Karpas-422 (cell line): ENCODE data around the gene TEKT5. TPM values are rescaled to one million over a fixed set of nuclear protein-coding genes. Genes with fewer than 3 reads are reported as not detected.

Experiments used
- DNase-seq: peaks from one replicate; pipeline ENCODE4 v3.0.0-alpha.2; 2015
- H2AFZ ChIP-seq: fragments of 200-600 bp; sonication (generic); 2 replicates; pipeline ENCODE4 v1.6.1; 2014; ENCODE audit warnings: antibody characterized with exemption, low read length, mixed read lengths
- H3K27ac ChIP-seq: fragments of 200-600 bp; sonication (generic); 2 replicates; pipeline ENCODE4 v1.5.1; 2014; ENCODE audit warnings: mild to moderate bottlenecking, low read length, moderate library complexity
- H3K27me3 ChIP-seq: fragments of 200-600 bp; sonication (generic); 2 replicates; pipeline ENCODE4 v1.6.1; 2014; ENCODE audit warnings: low read length, mixed read lengths
- H3K36me3 ChIP-seq: fragments of 200-600 bp; sonication (generic); 2 replicates; pipeline ENCODE4 v1.6.1; 2014; ENCODE audit warnings: low read length, mixed read lengths; ENCODE audit not compliant: insufficient read depth
- H3K4me1 ChIP-seq: fragments of 200-600 bp; sonication (generic); 2 replicates; pipeline ENCODE4 v1.6.1; 2014; ENCODE audit warnings: mild to moderate bottlenecking, low read length, mixed read lengths
- H3K4me2 ChIP-seq: fragments of 200-600 bp; sonication (generic); 2 replicates; pipeline ENCODE4 v1.6.1; 2014; ENCODE audit warnings: low read length, low read depth, mild to moderate bottlenecking; ENCODE audit not compliant: poor library complexity, severe bottlenecking
- H3K4me3 ChIP-seq: fragments of 200-600 bp; sonication (generic); 2 replicates; pipeline ENCODE4 v1.5.1; 2014; ENCODE audit warnings: mild to moderate bottlenecking, antibody characterized with exemption, low read length, mixed read lengths
- H3K79me2 ChIP-seq: fragments of 200-600 bp; sonication (generic); 2 replicates; pipeline ENCODE4 v1.6.1; 2014; ENCODE audit warnings: mild to moderate bottlenecking, low read length, mixed read lengths
- H3K9ac ChIP-seq: fragments of 200-600 bp; sonication (generic); 2 replicates; pipeline ENCODE4 v1.6.0; 2014; ENCODE audit warnings: low read length
- H3K9me2 ChIP-seq: fragments of 200-600 bp; sonication (generic), shearing (Covaris generic); replicated peaks from 2 replicates; pipeline ENCODE4 v1.6.0; 2014; ENCODE audit warnings: mild to moderate bottlenecking, low read length, moderate library complexity; ENCODE audit not compliant: insufficient read depth
- H3K9me3 ChIP-seq: fragments of 300-700, 200-600 bp; sonication (generic); 2 replicates; pipeline ENCODE4 v1.6.1; 2014; ENCODE audit warnings: low read length, mixed read lengths
- H4K20me1 ChIP-seq: fragments of 200-600 bp; sonication (generic); 2 replicates; pipeline ENCODE4 v1.6.1; 2014; ENCODE audit warnings: mild to moderate bottlenecking, antibody characterized with exemption, low read length, low read depth; ENCODE audit not compliant: insufficient read depth
- total RNA-seq: library from RNA; depleted of rRNA; stranded (reverse); fragments of >200 nt; shearing (Covaris generic); gene quantifications from 2 replicates; pipeline ENCODE4 v1.2.3, GENCODE V29; 2014; ENCODE audit warnings: low replicate concordance

TEKT5 gene
- total RNA-seq, 1 experiment from 2014 or later = 2.6 TPM

DNA sequence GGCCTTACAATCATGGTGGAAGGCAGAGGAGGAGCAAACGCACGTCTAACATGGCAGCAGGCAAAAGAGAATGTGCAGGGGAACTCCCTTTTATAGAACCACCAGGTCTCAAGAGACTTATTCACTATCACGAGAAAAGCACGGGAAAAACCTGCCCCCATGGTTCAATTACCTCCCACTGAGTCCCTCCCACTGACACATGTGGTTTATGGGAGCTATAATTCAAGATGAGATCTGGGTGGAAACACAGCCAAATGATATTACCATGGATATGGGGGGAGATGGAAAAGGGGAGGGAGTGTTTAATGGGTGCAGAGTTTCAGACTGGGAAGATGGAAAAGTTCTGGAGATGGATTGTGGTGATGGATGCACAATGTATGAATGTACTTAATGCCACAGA, 23.0 kb downstream of the TEKT5 start:
- Histone ChIP-seq H3K9me2 (no peaks in the 10 kb centered on the region), H3K4me2 (no peak overlapping the region), H3K4me1 (no peaks in the 10 kb centered on the region), H3K36me3 (no peaks in the 10 kb centered on the region), H3K27me3 (no peaks in the 10 kb centered on the region), H4K20me1 (no peaks in the 10 kb centered on the region), H3K9me3 (no peaks in the 10 kb centered on the region), H3K79me2 (no peaks in the 10 kb centered on the region), H2AFZ (no peak overlapping the region), H3K9ac (no peak overlapping the region), H3K4me3 (no peak overlapping the region), H3K27ac (no peak overlapping the region)
- no peak for DNase-seq

GRCh38 chr16:10669791-10670190, 24.9 kb downstream of the TEKT5 start:
- no peaks in the 10 kb centered on the region for H3K9me3 ChIP-seq
- H3K4me2 ChIP-seq = no peak overlapping the region
- no peak overlapping the region for H3K27ac ChIP-seq
- no peaks in the 10 kb centered on the region for H3K27me3 ChIP-seq
- H3K9me2 ChIP-seq = no peaks in the 10 kb centered on the region
- H3K4me3 ChIP-seq = no peak overlapping the region
- H3K79me2 ChIP-seq = no peaks in the 10 kb centered on the region
- H4K20me1 ChIP-seq = no peaks in the 10 kb centered on the region
- H3K9ac ChIP-seq = no peak overlapping the region
- DNase-seq = no peak
- H3K36me3 ChIP-seq = no peaks in the 10 kb centered on the region
- H2AFZ ChIP-seq = no peak overlapping the region
- H3K4me1 ChIP-seq = no peaks in the 10 kb centered on the region

DNA sequence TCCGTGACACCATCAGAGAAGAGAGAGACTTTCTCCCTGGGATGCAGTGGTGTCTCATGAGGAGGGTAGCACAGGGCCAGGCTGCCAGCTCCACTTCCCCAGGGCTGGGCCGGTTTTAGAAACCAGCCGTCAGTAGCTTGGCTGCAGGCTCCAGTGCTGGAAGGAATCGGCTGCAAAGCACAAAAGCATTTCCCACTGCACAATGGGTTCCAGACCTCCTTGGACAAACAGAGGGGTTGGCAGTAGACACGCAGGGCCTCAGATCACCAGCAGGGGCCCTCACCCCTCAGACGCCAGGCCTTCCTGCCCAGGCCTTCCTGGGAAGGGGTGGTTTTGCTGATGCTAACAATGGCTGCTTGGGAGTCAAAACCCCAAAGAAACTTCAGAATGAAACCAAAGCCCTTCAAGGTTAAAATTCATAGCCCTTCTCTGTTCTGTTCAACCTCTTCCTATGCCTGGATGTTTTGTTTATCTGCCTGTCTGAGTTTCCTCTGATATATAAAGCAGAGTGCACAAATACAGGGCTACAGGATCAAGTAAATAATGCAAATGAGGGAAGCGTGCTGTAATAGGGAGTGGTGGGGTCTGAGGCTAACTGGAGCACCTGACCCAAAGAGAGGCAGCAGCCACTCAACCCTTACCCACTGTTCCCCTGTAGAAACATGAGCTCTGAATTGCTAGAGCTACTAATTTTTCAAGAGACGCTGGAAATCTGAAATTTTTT, 26.2 kb downstream of the TEKT5 start:
- Histone ChIP-seq H3K4me3 (no peak overlapping the region), H4K20me1 (no peaks in the 10 kb centered on the region), H3K27ac (no peak overlapping the region), H3K9me3 (no peaks in the 10 kb centered on the region), H3K4me1 (no peaks in the 10 kb centered on the region), H3K79me2 (no peaks in the 10 kb centered on the region), H3K27me3 (no peaks in the 10 kb centered on the region), H3K9me2 (no peaks in the 10 kb centered on the region), H3K36me3 (no peaks in the 10 kb centered on the region), H2AFZ (no peak overlapping the region), H3K9ac (no peak overlapping the region), H3K4me2 (no peak overlapping the region)
- peak; percentile 67 for DNase-seq

DNA sequence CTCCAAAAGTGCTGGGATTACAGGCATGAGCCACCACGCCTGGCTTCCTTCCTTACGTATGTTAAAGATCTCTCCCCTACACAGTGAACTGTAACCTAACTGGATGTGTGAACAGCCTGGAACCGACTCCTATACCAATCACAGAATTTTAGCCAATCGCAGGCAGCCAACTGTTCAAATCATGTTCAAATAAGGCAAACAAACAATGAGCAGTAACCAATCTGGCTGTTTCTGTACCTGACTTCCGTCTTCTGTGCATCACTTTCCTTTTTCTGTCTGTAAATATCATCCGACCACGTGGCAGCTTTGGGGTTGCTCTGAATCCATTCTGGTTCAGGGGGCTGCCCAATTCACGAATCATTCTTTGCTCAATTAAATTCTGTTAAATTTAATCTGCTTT, 27.5 kb downstream of the TEKT5 start:
- no peak overlapping the region for H3K4me3 ChIP-seq
- H3K9ac ChIP-seq = no peak overlapping the region
- H3K36me3 ChIP-seq = no peaks in the 10 kb centered on the region
- no peaks in the 10 kb centered on the region for H3K9me3 ChIP-seq
- H3K9me2 ChIP-seq = no peaks in the 10 kb centered on the region
- H4K20me1 ChIP-seq = no peaks in the 10 kb centered on the region
- no peaks in the 10 kb centered on the region for H3K4me1 ChIP-seq
- H3K27ac ChIP-seq = no peak overlapping the region
- H3K4me2 ChIP-seq = no peak overlapping the region
- DNase-seq = no peak
- H3K79me2 ChIP-seq = no peaks in the 10 kb centered on the region
- no peak overlapping the region for H2AFZ ChIP-seq
- H3K27me3 ChIP-seq = no peaks in the 10 kb centered on the region

DNA sequence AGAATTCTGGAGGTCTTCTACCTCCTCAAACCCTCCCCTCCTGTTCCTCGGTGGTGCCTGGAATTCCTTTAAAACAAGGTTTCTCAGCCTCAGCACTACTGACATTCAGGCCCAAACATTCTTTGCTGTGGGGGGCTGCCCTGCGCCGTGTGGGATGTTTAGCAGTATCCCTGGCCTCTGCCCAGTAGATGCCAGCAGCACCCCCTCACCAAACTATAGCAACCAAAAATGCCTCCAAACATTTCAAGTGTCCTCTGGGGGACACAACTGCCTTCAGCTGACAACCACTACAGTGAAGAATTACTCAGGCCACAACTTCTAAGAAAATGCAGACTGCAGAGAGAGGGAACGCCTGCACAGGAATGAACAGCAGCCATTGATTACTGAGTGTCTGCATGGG, 28.4 kb downstream of the TEKT5 start:
- no peak for DNase-seq
- no peak overlapping the region for H2AFZ ChIP-seq
- no peaks in the 10 kb centered on the region for H4K20me1 ChIP-seq
- no peak overlapping the region for H3K9ac ChIP-seq
- H3K9me3 ChIP-seq = no peaks in the 10 kb centered on the region
- H3K79me2 ChIP-seq = no peaks in the 10 kb centered on the region
- H3K27ac ChIP-seq = no peak overlapping the region
- no peaks in the 10 kb centered on the region for H3K36me3 ChIP-seq
- no peak overlapping the region for H3K4me2 ChIP-seq
- H3K4me1 ChIP-seq = no peaks in the 10 kb centered on the region
- H3K9me2 ChIP-seq = no peaks in the 10 kb centered on the region
- H3K27me3 ChIP-seq = no peaks in the 10 kb centered on the region
- H3K4me3 ChIP-seq = no peak overlapping the region

DNA sequence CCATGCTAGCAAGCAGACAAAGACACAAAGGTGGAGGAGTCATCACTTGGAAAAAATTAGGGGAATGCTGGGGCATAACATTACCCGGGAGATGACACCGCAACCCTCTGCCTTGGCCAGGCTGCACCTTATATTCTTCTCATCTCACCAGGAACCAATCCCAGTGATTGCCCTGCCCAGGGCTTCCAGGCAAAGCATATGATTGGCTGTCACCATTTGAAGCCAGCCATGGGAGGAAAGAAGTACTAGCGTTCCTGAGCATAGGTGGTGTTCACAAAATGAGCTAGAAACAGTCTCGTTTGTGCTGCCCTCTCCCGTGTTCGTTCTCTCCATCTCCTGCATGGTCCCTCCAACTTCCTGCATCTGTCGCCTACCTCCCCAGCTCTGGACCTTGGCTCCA, 29.6 kb downstream of the TEKT5 start:
- Histone ChIP-seq H3K4me3 (no peak overlapping the region), H3K4me1 (no peaks in the 10 kb centered on the region), H3K36me3 (no peaks in the 10 kb centered on the region), H3K27ac (no peak overlapping the region), H4K20me1 (no peaks in the 10 kb centered on the region), H3K27me3 (no peaks in the 10 kb centered on the region), H3K9me3 (no peaks in the 10 kb centered on the region), H3K4me2 (no peak overlapping the region), H2AFZ (no peak overlapping the region), H3K9me2 (no peaks in the 10 kb centered on the region), H3K79me2 (no peaks in the 10 kb centered on the region), H3K9ac (no peak overlapping the region)
- peak; percentile 66 for DNase-seq

- Histone ChIP-seq H3K27me3 (no peaks in the 10 kb centered on the region), H3K79me2 (no peaks in the 10 kb centered on the region), H3K9ac (no peak overlapping the region), H3K9me2 (no peaks in the 10 kb centered on the region), H3K4me3 (no peak overlapping the region), H3K4me2 (no peak overlapping the region), H3K36me3 (no peaks in the 10 kb centered on the region), H2AFZ (no peak overlapping the region), H3K27ac (no peak overlapping the region), H3K4me1 (no peaks in the 10 kb centered on the region), H4K20me1 (no peaks in the 10 kb centered on the region), H3K9me3 (no peaks in the 10 kb centered on the region)
- DNase-seq = no peak
These were observed 30.0 kb downstream of the TEKT5 start for GRCh38 chr16:10664720-10665126.

GRCh38 chr16:10663744-10664143, 31.0 kb downstream of the TEKT5 start:
- H3K36me3 ChIP-seq = no peaks in the 10 kb centered on the region
- H3K79me2 ChIP-seq = no peaks in the 10 kb centered on the region
- H2AFZ ChIP-seq = no peak overlapping the region
- no peak overlapping the region for H3K9ac ChIP-seq
- H3K27ac ChIP-seq = no peak overlapping the region
- no peak for DNase-seq
- H3K4me2 ChIP-seq = no peak overlapping the region
- no peaks in the 10 kb centered on the region for H3K27me3 ChIP-seq
- H3K4me1 ChIP-seq = peaks cover 5% of the 10 kb centered on the region
- H3K9me2 ChIP-seq = no peaks in the 10 kb centered on the region
- H4K20me1 ChIP-seq = no peaks in the 10 kb centered on the region
- H3K4me3 ChIP-seq = no peak overlapping the region
- H3K9me3 ChIP-seq = no peaks in the 10 kb centered on the region
